WI38 (cell line): ENCODE results near the gene PDK3.

Experiments used
- H3K4me3 ChIP-seq: 2 replicates; pipeline ENCODE4 v1.5.1; 2011; ENCODE audit warnings: low read depth, mild to moderate bottlenecking, control low read depth, low read length
- CTCF ChIP-seq: IDR thresholded peaks from 2 replicates; pipeline ENCODE4 v1.5.1; 2012; ENCODE audit warnings: low read depth, mild to moderate bottlenecking, control low read depth, low read length

PDK3 gene

DNA sequence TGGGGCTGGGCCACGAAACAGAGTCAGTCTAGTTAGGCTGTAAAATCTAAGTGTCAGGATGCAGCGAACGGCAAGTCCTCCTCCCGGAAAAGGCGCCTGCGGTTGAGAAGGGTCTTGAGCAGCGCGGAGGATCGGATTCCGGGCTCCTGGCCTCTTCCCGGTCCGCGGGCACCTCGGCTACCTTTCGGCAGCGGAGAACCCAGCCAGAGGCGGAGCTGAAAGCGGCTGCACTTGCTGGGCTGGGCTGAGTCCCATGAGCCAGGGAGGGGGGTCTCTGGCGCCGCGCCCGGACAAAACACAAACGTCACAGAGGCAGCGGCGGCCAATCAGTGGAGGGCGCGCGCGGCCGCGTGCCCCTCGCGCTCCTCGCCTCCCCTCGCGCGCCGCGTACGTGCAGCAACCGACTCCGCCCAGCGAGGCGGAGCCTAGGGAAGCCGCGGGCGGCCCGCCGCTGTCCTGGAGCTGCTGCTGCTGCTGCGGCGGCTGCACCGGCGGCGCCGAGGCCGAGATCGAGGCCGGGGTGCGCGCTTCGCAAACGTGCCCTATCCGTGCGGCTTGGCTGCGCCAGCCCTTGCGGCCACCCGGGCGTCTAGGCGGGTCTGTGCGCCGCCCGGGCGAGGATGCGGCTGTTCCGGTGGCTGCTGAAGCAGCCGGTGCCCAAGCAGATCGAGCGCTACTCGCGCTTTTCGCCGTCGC, at the start of gene PDK3:
PDK3 (plus strand) TSS at position 451 of the 696 bp plus-strand sequence; CDS start at position 621, 170 bp downstream.
- no peak for TF ChIP-seq CTCF
- peak within 1 kb of the TSS; percentile 61 for H3K4me3 ChIP-seq

DNA sequence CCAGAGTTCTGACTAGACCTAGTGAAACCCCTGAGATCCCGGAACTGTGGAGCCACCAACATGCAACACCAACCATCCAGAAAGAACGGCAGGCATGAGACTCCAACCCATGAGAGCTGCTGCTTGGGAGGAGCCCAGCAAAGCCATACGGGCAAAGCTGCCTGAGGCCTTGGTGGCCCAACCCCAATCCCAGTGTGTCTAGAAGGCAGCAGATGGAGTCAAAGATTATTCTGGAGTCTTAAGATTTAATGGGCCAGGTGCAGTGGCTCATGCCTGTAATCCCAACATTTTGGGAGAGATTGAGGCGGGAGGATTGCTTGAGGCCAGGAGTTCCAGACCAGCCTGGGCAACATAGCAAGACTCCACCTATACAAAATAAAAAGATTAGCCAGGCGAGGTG, 49.2 kb upstream of the PDK3 start:
- no peak for TF ChIP-seq CTCF
- H3K4me3 ChIP-seq, result no peak overlapping the region

DNA sequence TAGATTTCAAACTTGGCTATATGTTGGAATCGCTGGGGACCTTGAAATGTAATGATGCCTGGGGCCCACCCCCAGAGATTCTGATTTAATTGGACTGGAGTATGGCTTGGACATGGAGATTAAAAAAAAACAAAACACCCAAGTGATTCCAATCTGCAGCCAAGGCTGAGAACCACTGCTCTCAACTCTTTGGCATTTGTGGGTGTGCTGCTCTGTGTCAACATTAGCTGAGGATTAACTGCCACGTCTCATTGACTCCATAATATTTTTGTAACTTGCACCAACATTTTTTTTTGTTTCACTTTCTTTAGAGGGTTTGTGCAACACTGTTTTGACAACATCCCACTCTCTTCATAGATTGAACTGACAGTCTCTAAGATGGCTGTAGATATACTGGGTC, 41.1 kb upstream of the PDK3 start:
- TF ChIP-seq CTCF, result no peak
- H3K4me3 ChIP-seq, result no peak overlapping the region

DNA sequence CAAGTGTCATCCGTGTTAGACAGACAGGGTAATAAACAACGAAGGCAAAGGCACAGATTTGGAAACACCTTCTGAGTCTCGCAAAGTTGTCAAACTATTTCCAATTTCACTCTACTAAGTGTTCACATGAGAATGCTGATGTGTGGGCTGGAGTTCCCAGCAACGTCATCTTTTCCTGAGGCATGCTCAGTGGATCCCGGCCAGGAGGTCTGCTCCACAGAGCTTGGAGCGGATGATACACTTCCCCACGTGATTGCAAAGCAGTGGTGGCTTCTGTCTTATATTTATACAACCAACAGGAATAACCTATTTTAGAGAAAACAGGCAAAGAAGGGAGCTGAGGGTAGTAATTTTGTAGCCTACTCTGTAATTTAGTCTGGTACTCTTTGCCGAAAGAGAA, 40.1 kb upstream of the PDK3 start:
- H3K4me3 ChIP-seq, result no peak overlapping the region
- no peak for TF ChIP-seq CTCF

DNA sequence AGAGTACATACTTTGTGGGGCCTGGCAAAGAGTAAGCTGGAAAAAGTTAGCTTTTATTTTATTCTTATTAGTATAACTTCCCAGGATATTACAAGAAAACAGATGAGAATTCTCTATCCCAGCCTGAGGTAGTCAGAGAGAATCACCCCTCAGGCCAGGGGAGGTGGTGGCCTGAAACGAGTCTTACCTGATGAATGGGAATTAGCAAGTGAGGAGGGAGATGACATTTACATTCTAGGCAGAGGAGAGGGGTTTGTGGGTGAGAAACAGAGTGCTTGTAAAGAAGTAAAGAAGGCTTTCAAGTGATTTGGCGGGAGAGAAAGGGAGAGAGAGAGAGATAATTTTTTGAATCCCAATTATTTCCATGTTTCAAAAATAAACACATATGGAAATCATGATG, 39.3 kb upstream of the PDK3 start:
- no peak overlapping the region for H3K4me3 ChIP-seq
- no peak for TF ChIP-seq CTCF

- no peak overlapping the region for H3K4me3 ChIP-seq
- TF ChIP-seq CTCF, result no peak
Observed at GRCh38 chrX:24426340-24426913, 38.7 kb upstream of the PDK3 start.

DNA sequence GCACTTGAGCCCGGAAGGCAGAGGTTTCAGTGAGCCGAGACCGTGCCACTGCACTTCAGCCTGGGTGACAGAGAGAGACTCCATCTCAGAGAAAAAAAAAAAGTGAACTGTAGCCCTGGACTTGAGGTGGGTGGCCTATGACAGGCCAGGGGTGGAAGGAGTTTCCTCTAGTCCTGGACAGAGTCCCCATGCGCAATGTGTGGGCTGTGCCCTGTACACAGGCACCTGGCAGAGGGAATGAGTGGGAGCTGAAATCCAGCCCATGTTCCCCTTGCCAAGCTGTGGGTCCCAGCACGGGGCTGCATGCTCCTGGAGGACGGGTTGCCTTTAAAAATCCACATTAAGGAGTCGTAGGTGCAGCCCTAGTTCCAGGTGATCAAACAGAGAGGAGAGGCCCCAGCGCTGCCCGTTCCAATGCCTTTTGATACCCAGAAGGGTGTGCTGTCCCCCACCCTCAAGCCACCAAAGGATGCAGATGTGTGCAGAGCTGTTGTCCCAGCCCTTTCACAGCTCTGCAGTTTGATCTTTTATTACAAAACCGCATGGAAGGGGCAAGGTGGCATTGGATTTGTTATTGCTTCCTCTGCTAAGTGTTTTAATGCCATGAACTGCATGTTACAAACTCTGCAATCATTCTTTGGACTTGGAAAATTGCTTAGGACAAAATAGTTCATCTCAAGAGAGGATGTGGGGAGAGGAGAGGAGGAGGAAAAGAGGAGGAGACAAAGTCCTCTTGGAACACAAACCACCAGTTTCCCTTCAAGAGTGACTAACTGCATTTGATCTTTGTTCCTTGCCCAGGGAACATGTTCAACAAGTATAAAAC, 38.0 kb upstream of the PDK3 start:
- H3K4me3 ChIP-seq, result no peak overlapping the region
- no peak for TF ChIP-seq CTCF
